GM12874 (cell line): ENCODE data around the gene GRK4.

Experiments used
- CTCF ChIP-seq: IDR thresholded peaks from 2 replicates; pipeline ENCODE4 v1.5.1; 2011; ENCODE audit warnings: low read depth, mild to moderate bottlenecking, control low read depth, low read length, moderate library complexity; ENCODE audit not compliant: insufficient read depth

Gene GRK4

GRCh38 chr4:2938906-2939305 is 24.5 kb upstream of the GRK4 start:
- no peak for TF ChIP-seq CTCF

- no peak for TF ChIP-seq CTCF
These were observed 23.8 kb upstream of the GRK4 start for GRCh38 chr4:2939383-2940243.

GRCh38 chr4:2940267-2941137 is 22.9 kb upstream of the GRK4 start:
- no peak for TF ChIP-seq CTCF

DNA sequence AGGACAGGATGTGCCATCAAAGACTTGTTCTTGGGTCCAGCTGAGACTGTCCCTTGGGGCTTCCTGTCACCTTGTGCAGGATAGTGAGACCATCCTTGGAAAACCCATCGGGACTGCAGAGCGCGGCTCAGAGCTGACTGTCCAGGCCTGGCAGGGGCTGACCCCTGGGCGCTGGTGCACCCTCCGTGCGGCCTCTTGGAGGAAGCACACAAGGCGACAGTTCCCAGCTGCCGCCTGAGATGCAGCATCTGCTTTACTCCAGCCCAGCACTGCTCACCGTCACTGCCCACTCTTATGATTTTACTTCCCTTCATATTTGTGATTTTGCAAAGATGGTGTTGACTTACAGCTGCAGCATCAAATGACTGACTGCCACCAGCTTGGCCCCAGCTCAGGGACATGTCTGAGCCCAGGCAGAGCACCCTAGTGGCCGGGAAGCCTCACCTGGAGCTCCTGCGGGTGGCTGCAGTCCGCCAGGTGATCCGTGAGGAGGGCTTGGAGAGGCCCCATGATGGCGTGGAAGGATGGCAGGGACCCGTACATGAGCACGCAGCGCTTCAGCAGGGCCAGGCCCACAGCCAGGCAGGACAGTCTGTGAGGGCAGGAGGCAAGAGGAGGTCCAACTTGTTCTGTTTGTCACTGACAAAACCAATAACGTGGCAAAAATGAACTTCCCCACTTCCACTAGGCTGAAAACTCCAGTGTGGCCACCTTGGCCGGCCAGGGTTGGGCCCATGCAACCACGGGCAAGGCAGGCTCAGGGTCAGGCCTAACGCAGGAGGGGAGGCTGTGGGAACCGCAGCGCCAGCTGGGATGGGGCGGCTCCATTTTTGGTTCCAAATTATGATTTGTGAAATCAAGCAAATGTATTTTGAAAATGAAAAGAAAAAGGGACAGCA is 22.0 kb upstream of the GRK4 start:
- no peak for TF ChIP-seq CTCF

DNA sequence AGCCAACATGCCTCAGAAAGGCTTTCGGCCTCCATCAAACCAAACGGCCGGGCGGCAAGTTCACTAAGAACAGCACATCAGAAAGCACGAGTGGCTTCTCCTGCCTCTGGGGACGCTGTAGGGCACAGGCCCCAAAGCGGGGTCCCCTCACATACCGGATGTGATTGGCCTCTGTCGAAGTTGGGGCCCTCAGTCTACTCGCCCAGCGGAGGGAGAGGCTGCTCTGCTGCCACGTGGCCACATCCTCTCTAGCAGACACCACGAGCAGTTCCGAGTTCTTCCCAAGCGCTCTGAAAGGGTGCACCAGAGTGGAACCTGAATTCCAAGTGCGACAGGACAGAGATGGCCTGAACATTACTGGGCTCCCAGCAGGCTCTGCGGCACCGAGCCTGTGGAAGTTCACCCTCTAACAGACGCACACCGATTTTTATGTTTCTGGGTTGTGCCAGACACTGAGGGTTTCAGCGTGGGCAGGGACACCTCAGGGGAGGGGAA is 21.3 kb upstream of the GRK4 start:
- TF ChIP-seq CTCF = no peak

DNA sequence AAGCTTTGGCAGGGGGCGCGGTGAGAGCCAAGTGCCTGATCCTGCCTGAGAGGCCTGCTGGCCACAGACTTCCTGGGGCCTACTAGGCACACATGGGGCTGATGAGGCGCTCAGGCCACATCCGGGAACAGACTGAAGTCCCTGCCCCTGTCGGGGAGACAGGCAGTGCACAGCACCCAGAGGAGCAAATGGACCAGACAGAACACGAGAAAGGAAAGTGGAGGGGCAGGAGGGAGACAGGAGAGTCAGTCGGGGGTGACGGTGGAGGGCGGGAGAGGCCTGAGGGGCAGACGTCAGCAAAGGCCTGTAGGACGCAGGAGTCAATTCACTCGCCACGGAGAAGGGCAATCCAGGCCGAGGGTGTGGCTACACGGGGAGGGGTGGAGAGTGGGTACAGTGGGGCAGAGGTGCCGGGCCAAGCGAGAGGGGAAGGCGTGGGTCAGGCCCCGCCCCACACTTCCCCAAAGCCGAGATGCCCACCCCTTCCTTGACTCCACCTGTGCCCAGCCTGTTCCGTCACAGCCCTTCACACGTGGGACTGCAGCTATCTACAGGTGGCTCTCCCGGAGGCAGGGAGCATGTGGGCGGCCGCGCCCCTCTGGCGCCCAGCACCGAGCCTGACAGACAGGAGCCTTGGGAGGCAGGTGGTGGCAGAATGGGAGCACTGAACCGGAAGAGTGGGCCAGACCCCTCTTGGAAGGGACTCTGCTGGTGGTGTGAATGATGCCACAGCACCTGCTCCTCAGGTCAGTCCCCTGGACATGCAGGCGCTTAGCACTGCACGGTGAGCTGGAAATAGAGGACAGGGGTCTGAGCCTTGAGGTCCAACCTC is 20.6 kb upstream of the GRK4 start:
- no peak for TF ChIP-seq CTCF
